HL-60/S4 treated with phorbol 12-myristate 13-acetate at 8.2 ng/mL for 4 days and 3 days (cell line): Measurements from ENCODE around the gene RASSF8.

Source experiments
- in situ Hi-C: fragments of 300-500 bp; cut with MboI; formaldehyde crosslinking; loops from 2 replicates; pipeline ENCODE4 v1.15.0; 2022; ENCODE audit warnings: low sequenced_read_pairs

Gene RASSF8

GRCh38 chr12:26120561-26121274 is 162.2 kb downstream of the RASSF8 start:
- in situ Hi-C loops, result no loop called here

- in situ Hi-C loops, result no loop called here
Observed at GRCh38 chr12:26121323-26122060, 163.0 kb downstream of the RASSF8 start.

DNA sequence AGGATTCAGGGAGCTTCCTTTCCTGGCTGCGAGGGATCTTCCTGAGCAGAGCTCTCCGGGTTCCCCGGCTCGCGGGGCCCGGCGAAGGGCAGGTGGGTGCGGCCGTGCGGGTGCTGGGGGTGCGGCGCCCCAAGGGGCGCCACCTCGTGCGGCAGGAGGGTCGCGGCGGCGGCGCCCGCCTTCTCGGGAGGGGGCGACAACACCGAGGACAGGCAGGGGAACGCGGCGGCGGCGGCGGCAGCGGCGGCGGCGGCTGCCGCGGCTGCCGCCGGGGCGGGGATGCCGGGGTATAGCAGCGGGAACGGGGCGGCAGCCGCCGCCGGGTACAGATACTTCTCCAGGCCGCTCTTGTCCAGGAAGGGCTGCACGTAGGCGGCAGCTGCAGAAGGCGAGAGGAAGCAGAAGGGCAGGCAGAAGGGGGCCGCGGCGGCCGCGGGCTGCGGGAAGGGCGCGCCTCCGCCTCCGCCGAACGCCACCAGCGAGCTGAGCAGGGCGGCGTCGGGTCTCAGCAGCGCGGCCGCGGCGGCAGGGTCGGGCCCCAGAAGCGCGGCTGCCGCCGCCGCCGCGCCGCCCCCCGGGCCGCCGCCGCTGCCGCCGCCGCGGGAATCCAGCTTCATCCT is 163.7 kb downstream of the RASSF8 start:
- in situ Hi-C loops, result no loop called here

GRCh38 chr12:26122681-26123481 is 164.4 kb downstream of the RASSF8 start:
- in situ Hi-C loops, result no loop called here

GRCh38 chr12:26123482-26123980 is 165.0 kb downstream of the RASSF8 start:
- in situ Hi-C loops, result no loop called here

- in situ Hi-C loops, result no loop called here
Observed at GRCh38 chr12:26124446-26125399, 166.2 kb downstream of the RASSF8 start, which contains the start of gene BHLHE41. TSS of gene BHLHE41 (minus strand) at chr12:26125037. CDS start at chr12:26124779, 258 bp downstream.

GRCh38 chr12:26125400-26126339 is 167.2 kb downstream of the RASSF8 start:
- in situ Hi-C loops, result no loop called here

DNA sequence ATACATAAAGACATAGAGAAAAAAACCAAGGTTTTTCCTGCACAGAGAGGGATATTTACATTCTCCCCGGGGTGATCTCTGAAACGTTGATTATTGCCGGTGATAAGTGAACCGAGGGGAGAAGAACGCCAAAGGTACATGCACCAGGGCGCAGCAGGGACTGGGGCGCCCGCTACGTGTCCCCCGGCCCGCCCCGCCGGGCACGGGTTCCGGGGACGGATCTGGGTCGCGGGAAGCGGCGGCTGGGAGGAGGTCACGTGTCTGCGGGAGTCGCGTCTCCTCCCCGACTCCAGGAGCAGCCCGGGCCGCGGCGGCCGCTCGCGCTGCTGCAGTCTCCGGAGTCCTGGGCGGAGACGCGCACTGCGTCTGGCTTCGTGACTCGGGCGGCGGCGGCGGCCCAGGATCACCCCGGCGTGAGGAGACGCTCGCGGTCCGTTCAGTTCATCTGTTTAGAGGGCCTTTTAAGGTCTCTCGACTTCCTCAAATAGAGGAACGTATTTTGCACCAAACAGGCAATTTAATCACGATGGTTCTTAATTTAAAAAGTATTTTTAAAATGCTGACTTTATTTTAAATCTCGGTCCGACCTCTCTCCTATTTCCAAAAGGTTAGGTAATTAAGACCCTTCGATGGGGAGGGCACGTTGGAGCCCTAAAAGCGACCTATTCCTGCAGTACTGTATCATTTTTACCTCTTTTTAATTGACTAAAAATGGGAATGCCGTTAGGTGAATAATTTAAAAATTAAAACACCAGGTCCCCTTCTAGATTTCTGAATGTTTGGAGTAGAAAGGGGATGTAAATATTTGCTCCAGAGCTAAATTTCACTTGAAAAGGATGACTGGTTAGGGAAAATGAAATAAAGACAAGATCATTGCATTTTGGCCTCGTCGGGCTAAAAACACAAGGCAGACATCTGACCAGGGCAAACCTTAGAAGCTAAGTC is 168.1 kb downstream of the RASSF8 start:
- in situ Hi-C loops, result no loop called here

DNA sequence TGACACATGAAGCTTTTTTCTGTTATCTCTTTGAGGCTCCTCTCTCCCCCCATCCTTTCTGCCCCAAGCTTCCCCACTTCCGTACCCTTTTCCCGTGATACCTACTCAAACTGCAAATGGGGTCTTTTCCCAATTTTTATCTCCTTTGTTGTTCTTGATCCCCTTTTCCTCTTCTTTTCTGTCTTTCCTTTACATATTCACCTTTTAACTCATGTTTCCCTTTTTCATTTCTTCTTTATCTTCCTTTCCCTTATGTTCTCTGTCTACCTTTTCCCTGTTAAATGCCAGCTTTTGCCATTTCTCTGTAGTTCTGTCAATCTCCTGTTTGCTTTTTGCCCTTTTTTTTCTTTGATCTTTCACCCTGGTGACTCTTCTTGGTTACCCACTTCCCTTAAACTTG is 168.9 kb downstream of the RASSF8 start:
- in situ Hi-C loops, result no loop called here

- in situ Hi-C loops, result no loop called here
Observed at GRCh38 chr12:26128168-26128567, 169.7 kb downstream of the RASSF8 start.
